Thoracic aorta (tissue), 2 donors: ENCODE results near the gene SPEM1. TPM values are rescaled to one million over a fixed set of nuclear protein-coding genes. Genes with fewer than 3 reads are reported as not detected.

Experiments used
- ATAC-seq: fragments of 150-250 bp; one replicate; pipeline ENCODE4 v1.8.0; 2017; ENCODE audit warnings: low read depth; ENCODE audit not compliant: insufficient number of reproducible peaks, low FRiP score
- DNase-seq: peaks from one replicate; pipeline ENCODE4 v3.0.0-alpha.2; 2020; ENCODE audit warnings: low spot score
- H3K27ac ChIP-seq, 2 donors: fragments of 200-600 bp; sonication (generic); 1 replicate in 1 of 2; 2 replicates in 1 of 2; pipeline ENCODE4 v1.5.1; 2016; ENCODE audit warnings: mild to moderate bottlenecking in 2 of 2, moderate library complexity in 2 of 2
- H3K27me3 ChIP-seq: fragments of 200-600 bp; sonication (generic); replicated peaks from 2 replicates; pipeline ENCODE4 v1.6.0; 2016; ENCODE audit warnings: mild to moderate bottlenecking; ENCODE audit not compliant: insufficient read depth
- H3K36me3 ChIP-seq: fragments of 200-600 bp; sonication (generic); one replicate; pipeline ENCODE4 v1.5.1; 2016
- H3K4me1 ChIP-seq, 2 donors: fragments of 200-600 bp; sonication (generic); 1 replicate in 1 of 2; 2 replicates in 1 of 2; pipeline versions ENCODE4 v1.5.1 to v1.6.0; 2016; ENCODE audit warnings: low read depth in 2 of 2, mild to moderate bottlenecking in 1 of 2; ENCODE audit not compliant: control insufficient read depth in 1 of 2
- H3K4me3 ChIP-seq: fragments of 200-600 bp; sonication (generic); 2 replicates; pipeline ENCODE4 v1.5.1; 2016; ENCODE audit warnings: mild to moderate bottlenecking
- H3K9me3 ChIP-seq: fragments of 200-600 bp; sonication (generic); 2 replicates; pipeline ENCODE4 v1.5.1; 2016
- CTCF ChIP-seq: fragments of 200-600 bp; sonication (generic); IDR thresholded peaks from one replicate; pipeline ENCODE4 v1.5.1; 2019; ENCODE audit warnings: antibody characterized with exemption
- total RNA-seq, 2 donors: library from RNA; depleted of rRNA; stranded (reverse); fragments of >200 nt; gene quantifications; one replicate each; pipeline versions ENCODE4 v1.1.0 to v1.2.3, GENCODE V29; 2016

SPEM1 gene
- not detected for total RNA-seq

GRCh38 chr17:7419819-7420610 is at the start of gene SPEM1:
Gene SPEM1, plus strand, starts transcription at chr17:7420324. Its CDS starts 61 bp downstream, at chr17:7420385.
- ATAC-seq (no peak), DNase-seq (no peak)
- Histone ChIP-seq H3K27ac (no peak within 1 kb of the TSS), H3K4me3 (no peak within 1 kb of the TSS), H3K27me3 (no peaks in the 10 kb centered on the region), H3K36me3 (no peaks in the 10 kb centered on the region), H3K9me3 (no peaks in the 10 kb centered on the region), H3K4me1 (no peaks in the 10 kb centered on the region)
- TF ChIP-seq CTCF, result no peak

- ATAC-seq (no peak), DNase-seq (no peak)
- no peaks in the 10 kb centered on the region for H3K27me3 ChIP-seq
- TF ChIP-seq CTCF, result no peak
- no peaks in the 10 kb centered on the region for H3K4me1 ChIP-seq
- no peak overlapping the region for H3K27ac ChIP-seq
- H3K4me3 ChIP-seq, result no peak overlapping the region
- H3K9me3 ChIP-seq, result no peaks in the 10 kb centered on the region
- H3K36me3 ChIP-seq, result no peaks in the 10 kb centered on the region
Measured at GRCh38 chr17:7370853-7371252, 49.3 kb upstream of the SPEM1 start.

GRCh38 chr17:7374353-7374752 is 45.8 kb upstream of the SPEM1 start:
- Histone ChIP-seq H3K9me3 (no peaks in the 10 kb centered on the region), H3K27ac (no peak overlapping the region), H3K4me1 (no peaks in the 10 kb centered on the region), H3K4me3 (no peak overlapping the region), H3K27me3 (no peaks in the 10 kb centered on the region), H3K36me3 (no peaks in the 10 kb centered on the region)
- no peak for TF ChIP-seq CTCF
- DNase-seq (no peak), ATAC-seq (no peak)

- peaks cover 6 to 31% of the 10 kb centered on the region in 2 donors for H3K4me1 ChIP-seq
- no peak for TF ChIP-seq CTCF
- no peaks in the 10 kb centered on the region for H3K9me3 ChIP-seq
- H3K4me3 ChIP-seq, result no peak overlapping the region
- no peak overlapping the region for H3K27ac ChIP-seq
- H3K36me3 ChIP-seq, result no peaks in the 10 kb centered on the region
- H3K27me3 ChIP-seq, result no peaks in the 10 kb centered on the region
- no peak for DNase-seq
- no peak for ATAC-seq
Measured at GRCh38 chr17:7379134-7379533, 41.0 kb upstream of the SPEM1 start.

- peak overlapping the region; percentile 66 for H3K4me3 ChIP-seq
- peaks cover 6 to 34% of the 10 kb centered on the region in 2 donors for H3K4me1 ChIP-seq
- ATAC-seq (no peak), DNase-seq (no peak)
- H3K36me3 ChIP-seq, result no peaks in the 10 kb centered on the region
- H3K27me3 ChIP-seq, result no peaks in the 10 kb centered on the region
- H3K27ac ChIP-seq, result no peak overlapping the region
- no peaks in the 10 kb centered on the region for H3K9me3 ChIP-seq
- no peak for TF ChIP-seq CTCF
Measured at GRCh38 chr17:7380321-7380720, 39.8 kb upstream of the SPEM1 start.
